ENCODE data around the gene TTC31.

The TTC31 gene

GRCh38 chr2:74505448-74506246 lies 22.8 kb downstream of the TTC31 start:
- DNase-seq (ENCODE audit: low read depth): no peak

DNA sequence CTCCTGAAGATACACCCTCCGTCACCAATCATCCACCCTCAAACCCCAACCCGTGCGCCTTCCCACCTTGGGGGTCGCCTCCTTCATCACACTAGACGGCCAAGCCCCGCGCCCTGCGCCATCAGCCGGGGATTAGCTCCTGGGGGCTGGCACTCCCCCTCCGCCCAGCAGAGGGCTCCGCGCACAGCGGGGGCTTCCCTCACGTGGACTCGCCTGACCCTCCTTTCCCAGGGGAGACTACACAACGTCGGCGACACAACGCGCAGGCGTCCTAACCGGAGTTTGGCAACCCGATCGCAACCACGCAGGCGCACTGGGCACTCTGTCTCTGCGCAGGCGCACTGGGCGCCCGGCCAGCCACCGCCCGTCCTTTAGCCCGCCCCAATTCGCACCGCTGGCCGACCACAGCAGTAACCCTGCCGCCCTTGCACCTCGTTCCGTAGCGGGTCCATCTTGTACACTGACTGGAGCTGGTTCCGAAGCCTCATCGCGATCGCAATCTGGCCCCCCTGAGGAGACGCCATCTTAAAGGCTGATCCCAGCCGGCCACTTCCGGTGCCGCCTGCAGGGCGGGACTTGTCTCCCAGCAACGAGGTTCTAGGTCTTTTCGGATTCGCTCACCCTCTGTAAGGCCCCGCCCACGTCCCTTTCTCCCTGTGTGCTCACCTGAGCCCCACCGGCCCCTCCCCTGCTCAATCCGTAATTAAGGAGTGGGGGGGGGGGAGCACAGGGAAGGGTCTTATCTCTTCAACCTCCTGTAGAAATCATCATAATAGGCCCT lies 24.5 kb downstream of the TTC31 start, which contains the start of gene PCGF1:
TSS of gene PCGF1 (minus strand) at position 551 of the 781 bp plus-strand sequence. CDS start at position 524, 27 bp downstream.
- peak; percentile 99 for DNase-seq (ENCODE audit: low read depth)

- no peak for DNase-seq (ENCODE audit: low read depth)
Measured at GRCh38 chr2:74507926-74508520, 25.1 kb downstream of the TTC31 start.

- DNase-seq (ENCODE audit: low read depth): no peak
Measured at GRCh38 chr2:74510272-74510671, 27.4 kb downstream of the TTC31 start.

DNA sequence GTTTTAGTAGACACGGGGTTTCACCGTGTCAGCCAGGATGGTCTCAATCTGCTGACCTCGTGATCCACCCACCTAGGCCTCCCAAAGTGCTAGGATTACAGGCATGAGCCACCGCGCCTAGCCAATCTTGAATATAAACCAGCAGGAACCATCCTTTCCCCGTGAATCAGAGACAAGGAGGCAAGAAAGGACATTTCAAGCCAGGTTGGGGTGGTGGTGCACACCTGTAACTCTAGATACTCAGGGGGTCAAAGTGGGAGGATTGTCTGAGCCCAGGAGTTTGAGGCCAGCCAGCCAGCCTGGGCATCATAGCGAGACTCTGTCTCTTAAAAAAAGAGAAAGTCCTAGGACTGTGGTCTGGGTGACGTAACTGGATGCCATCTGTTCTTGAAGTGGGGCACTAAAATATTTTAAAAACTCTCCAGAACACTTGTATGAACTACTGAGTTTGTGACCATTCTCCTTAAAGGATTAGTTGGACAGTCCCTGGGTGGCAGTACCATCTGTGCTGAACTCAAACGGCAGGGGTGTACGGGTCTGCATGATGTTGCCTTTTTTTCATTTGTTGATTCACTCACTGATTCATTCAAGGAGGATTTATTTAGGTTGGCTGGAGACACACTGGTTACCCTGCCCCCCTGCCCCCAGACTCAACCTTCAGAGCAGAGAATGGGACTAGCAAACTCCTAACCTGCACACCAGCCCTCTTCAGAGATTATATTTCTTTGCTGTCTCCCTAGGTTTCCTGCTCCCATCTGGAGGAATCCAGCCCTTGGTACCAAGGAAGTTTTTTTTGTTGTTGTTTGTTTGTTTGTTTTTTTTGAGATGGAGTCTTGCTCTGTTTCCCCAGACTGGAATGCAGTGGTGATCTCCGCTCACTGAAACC lies 28.5 kb downstream of the TTC31 start:
- no peak for DNase-seq (ENCODE audit: low read depth)

DNA sequence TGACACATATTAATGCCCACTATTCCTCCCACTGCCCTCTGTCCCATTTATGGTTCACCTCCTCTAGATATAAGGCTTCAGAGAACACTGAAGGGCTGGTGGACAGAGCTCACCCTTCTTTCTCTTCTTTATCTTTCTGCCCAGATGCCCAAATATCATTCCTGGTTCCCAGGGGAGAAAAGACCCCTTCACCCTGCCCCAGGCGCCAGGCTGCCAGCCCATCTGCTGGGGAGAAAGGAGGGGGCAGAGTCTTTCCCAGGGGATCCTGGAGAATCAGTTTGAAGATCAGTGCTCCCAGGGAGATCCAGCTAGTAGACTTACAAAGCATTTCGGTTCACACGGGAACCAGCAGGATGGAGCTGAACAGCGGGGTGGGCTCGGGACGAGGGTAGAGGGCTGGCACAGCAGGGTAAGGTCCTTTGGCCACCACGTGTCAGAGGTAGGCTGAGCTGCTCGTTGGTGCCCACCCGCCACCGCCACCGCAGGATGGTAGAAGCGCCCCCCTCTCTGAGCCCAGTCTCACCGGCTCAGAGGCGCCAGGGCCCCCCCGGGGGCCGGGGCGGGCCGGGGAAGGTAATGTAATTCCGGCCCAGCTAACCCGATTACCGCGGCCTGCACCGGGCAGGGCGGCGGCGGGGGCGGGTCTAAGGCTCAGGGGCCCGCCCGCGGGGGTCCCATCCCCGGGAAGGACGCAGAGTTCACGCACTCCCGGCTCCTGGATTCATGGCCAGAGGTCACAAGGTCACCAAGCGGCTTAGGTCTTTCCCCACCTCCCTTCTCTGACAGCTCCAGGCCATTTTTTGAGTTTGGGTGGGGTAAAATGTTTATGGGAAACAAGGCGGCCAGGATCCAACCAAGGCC lies 30.1 kb downstream of the TTC31 start:
- no peak for DNase-seq (ENCODE audit: low read depth)

- DNase-seq (ENCODE audit: low read depth): no peak
Measured at GRCh38 chr2:74513605-74514367, 30.9 kb downstream of the TTC31 start.

GRCh38 chr2:74514368-74515270 lies 31.7 kb downstream of the TTC31 start, which contains the start of gene TLX2:
TSS of gene TLX2 (plus strand) at chr2:74514450. CDS start at chr2:74514807, 357 bp downstream.
- no peak for DNase-seq (ENCODE audit: low read depth)

- DNase-seq (ENCODE audit: low read depth): no peak
Measured at GRCh38 chr2:74515271-74515980, 32.5 kb downstream of the TTC31 start.

GRCh38 chr2:74515981-74516633 lies 33.2 kb downstream of the TTC31 start:
- peak; percentile 64 for DNase-seq (ENCODE audit: low read depth)

DNA sequence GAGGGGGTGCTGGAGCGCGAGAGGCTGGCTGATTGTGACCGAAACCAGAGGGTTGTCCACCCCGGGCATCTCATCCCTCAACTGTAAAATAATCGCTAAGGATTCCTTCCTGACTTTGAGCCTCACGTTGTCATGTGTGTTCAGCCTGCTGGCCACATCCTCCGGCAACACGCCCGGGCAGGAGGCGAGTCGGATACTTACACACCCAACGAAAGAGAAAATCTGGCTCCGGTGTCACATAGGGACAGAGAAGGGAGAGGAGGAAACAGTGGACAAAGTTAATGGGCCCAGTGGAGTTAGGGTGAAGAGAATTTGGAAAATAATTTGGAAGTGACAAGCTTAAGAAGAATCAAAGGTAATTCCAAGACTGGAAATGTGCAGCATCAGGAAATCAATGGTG lies 33.8 kb downstream of the TTC31 start:
- DNase-seq (ENCODE audit: low read depth): no peak

- no peak for DNase-seq (ENCODE audit: low read depth)
Measured at GRCh38 chr2:74522516-74522915, 39.6 kb downstream of the TTC31 start.

- DNase-seq (ENCODE audit: low read depth): no peak
Measured at GRCh38 chr2:74524005-74524404, 41.1 kb downstream of the TTC31 start.

DNA sequence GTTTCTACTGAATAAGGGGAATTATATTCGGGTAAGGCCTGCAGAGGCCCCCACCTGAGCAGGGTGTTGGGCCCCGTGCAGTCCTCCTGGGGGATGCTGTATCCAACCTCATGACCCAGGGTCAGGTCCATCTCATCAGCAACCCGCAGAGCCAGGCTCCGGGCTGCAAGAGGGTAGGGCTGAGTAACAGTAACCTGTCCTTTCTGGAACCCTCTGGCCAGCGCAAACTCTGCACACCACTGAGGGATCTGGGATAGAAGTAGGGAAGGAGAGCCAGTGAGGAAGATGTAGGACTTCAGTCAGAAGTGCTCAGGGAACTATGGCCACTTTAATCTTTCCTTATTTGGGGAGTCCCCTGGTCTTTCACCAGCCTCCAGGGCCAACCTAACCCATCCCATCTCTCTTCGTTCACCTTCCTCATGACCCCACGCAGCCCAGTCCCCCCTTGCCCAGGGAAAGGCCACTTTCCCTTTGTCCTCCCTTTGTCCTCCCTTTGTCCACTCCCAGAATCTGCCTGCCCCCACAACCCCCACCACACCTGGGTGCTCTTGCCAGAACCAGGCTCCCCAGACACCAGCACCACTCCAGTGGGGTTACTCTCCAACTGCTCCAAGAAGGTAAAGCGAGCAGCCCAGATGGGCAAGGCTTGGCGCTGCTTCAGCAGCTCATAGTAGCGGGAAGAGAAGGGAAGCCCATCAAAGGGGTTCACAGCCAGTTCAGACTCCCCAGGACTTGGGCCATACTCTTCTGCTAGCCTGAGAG lies 42.3 kb downstream of the TTC31 start:
- DNase-seq (ENCODE audit: low read depth): no peak

DNA sequence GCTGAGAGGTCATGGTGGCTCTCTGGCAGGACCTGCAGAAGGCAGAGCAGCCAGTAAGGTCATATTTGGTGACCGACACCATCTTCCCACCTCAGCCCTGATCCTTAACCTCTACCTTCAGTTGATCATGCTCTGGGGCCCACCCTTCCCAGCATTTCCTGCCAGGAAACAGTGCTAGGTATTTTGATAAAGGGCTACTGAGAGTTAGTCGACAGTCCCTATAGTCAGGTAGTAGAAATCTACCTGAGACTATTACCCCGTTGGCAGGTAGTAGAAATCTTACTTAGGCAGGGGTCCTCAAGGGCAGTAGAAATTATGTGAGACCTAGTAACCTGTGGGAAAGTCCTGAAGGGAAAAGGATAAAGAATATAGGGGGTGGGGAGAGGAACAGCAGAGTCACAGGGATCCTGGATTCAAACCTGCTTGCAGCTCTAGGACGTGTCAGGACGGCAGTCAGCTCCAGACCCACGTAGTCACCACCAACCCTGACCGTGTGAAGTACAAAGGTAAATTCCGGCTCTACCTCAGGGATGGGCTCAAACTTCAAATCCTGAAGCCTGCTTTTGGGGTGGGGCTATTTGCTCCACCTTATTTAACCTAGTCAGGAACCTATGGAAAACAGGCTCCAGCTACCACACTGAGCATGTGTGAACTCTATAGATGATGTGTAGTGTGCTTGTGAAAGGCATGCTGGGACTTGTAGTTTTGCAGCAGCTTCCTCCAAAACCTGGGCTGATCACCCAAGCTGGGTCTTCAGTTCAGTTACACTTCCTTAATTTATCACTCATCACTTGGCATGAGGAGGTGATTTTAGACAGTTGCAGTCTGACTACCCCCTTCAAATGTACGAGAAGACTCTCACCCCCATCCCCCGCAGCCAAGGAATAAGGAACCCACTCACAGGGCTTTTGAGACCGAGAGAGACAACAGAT lies 43.1 kb downstream of the TTC31 start, which contains the start of gene DQX1:
TSS of gene DQX1 (minus strand) at position 515 of the 932 bp plus-strand sequence. CDS start at position 13, 502 bp downstream.
- no peak for DNase-seq (ENCODE audit: low read depth)
